Neuron (in vitro differentiated cells): ENCODE data around the gene EEF1AKMT3.

ENCODE experiments used
- H2AFZ ChIP-seq: one replicate; pipeline ENCODE4 v1.6.1; 2013; ENCODE audit warnings: low read depth, mild to moderate bottlenecking, inconsistent platforms, low read length, moderate library complexity
- H3K27me3 ChIP-seq: one replicate; pipeline ENCODE4 v1.6.1; 2013; ENCODE audit warnings: low read length; ENCODE audit not compliant: insufficient read depth
- H3K36me3 ChIP-seq: one replicate; pipeline ENCODE4 v1.6.1; 2013; ENCODE audit warnings: low read length; ENCODE audit not compliant: insufficient read depth
- H3K4me1 ChIP-seq: one replicate; pipeline ENCODE4 v1.6.1; 2013; ENCODE audit warnings: low read length; ENCODE audit not compliant: insufficient read depth
- H3K4me3 ChIP-seq: 2 replicates; pipeline ENCODE4 v1.5.1; 2013; ENCODE audit warnings: mild to moderate bottlenecking, low read length, moderate library complexity
- H3K9me3 ChIP-seq: one replicate; pipeline ENCODE4 v1.6.1; 2013; ENCODE audit warnings: low read length

Gene EEF1AKMT3

DNA sequence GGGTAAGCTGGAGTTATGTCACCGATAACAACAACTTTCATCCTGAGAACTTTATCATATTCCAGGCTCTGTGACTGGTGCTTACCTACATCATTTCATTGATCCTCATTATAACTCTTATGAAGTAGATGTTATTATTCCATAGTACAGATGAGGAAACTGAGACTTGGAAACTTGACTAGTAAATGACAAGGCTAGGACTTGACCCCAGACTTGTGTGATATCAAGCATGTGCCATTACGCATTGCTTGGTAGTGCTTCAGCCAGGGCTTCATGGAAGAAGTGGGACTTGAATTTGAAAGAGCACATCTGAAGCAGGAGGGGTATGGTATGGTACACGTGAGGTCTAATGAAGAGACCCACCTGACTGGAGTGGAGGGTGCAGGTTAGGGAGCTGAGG, 34.3 kb downstream of the EEF1AKMT3 start:
- Histone ChIP-seq H3K27me3 (no peaks in the 10 kb centered on the region), H3K4me3 (no peak overlapping the region), H2AFZ (no peak overlapping the region), H3K4me1 (no peaks in the 10 kb centered on the region), H3K9me3 (no peaks in the 10 kb centered on the region), H3K36me3 (peaks cover 47% of the 10 kb centered on the region)

DNA sequence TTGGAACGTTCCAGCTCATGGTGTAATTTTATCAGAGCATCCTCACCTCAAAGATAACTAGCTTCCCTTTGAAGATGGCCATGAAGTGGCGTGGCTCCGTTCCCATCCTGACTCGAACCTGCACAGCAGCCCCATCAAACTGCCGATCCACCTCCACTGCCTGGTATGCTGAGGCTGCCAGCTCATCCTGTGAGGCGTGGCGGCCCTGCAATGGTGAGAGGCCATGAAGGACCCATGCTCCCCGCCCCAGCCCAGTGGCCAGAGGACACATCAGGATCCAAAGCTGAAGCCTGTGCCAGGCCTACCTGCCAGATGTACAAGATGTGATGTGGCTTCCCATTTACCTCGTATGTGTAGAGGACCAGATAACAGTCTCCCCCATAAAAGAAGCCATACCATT, 34.9 kb downstream of the EEF1AKMT3 start:
- Histone ChIP-seq H3K27me3 (no peaks in the 10 kb centered on the region), H3K9me3 (no peaks in the 10 kb centered on the region), H3K36me3 (peaks cover 41% of the 10 kb centered on the region), H3K4me3 (no peak overlapping the region), H3K4me1 (no peaks in the 10 kb centered on the region), H2AFZ (no peak overlapping the region)

DNA sequence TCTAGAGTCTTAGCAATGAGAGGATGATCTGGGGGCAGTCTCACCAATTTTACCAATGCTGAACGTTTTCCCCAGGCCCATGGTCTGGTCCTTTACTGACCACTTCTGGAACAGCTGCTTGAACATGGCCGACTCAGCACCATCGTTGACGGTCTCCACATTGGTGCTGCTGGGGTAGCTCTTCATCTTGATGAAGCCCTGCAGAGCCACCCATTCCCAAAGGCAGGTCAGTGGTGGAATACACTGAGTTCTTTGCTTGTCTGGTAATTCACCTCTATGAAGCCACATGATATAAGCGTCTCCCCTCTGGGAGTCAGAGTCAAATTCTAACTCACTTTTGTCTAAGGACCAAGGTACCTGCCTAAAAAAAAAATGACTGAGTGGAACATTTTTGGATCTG, 35.9 kb downstream of the EEF1AKMT3 start:
- Histone ChIP-seq H3K36me3 (peaks cover 43% of the 10 kb centered on the region), H3K4me1 (no peaks in the 10 kb centered on the region), H3K4me3 (no peak overlapping the region), H3K9me3 (no peaks in the 10 kb centered on the region), H2AFZ (no peak overlapping the region), H3K27me3 (no peaks in the 10 kb centered on the region)

DNA sequence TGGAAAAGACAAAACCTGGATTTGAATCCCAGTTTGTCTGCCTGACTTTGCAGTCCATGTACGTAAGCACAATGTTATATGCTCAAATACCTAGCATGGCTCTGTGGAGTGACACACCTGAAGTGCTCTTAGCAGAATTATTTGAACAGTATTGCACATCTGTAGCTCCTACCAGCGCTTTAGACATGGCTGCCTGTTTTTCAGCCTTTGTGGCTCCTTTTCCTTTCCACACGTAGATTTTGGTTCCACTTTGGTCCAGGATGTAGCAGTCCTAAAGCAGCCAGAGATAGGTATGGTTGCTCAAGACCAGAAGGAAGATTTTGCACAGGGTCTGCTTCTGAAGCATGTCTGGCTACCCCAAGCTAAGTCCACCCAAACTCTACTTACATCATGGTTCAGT, 37.0 kb downstream of the EEF1AKMT3 start:
- Histone ChIP-seq H3K4me1 (no peaks in the 10 kb centered on the region), H3K4me3 (no peak overlapping the region), H2AFZ (no peak overlapping the region), H3K36me3 (peaks cover 39% of the 10 kb centered on the region), H3K9me3 (no peaks in the 10 kb centered on the region), H3K27me3 (no peaks in the 10 kb centered on the region)

DNA sequence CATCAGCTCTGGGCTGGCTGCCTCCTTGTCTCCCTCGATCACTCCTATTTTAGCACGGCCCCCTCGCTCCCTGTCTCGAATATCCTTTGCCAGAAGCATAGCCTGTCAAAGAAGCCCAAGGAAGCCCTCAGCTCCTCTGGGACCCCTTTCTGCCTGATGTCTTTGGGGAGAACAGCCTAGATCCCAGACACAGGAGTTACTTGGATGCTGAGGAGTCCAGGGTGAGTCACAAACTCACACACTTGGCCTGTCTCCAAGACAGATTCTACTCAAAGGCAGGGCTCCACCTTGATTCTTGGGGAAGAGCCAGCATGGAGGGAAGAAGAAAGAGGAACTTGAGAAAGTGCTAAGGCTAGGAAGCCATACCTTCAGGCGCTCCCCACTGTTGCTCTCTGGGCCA, 38.0 kb downstream of the EEF1AKMT3 start:
- H2AFZ ChIP-seq = no peak overlapping the region
- H3K9me3 ChIP-seq = no peaks in the 10 kb centered on the region
- H3K27me3 ChIP-seq = no peaks in the 10 kb centered on the region
- H3K4me3 ChIP-seq = no peak overlapping the region
- H3K36me3 ChIP-seq = peaks cover 39% of the 10 kb centered on the region
- no peaks in the 10 kb centered on the region for H3K4me1 ChIP-seq

DNA sequence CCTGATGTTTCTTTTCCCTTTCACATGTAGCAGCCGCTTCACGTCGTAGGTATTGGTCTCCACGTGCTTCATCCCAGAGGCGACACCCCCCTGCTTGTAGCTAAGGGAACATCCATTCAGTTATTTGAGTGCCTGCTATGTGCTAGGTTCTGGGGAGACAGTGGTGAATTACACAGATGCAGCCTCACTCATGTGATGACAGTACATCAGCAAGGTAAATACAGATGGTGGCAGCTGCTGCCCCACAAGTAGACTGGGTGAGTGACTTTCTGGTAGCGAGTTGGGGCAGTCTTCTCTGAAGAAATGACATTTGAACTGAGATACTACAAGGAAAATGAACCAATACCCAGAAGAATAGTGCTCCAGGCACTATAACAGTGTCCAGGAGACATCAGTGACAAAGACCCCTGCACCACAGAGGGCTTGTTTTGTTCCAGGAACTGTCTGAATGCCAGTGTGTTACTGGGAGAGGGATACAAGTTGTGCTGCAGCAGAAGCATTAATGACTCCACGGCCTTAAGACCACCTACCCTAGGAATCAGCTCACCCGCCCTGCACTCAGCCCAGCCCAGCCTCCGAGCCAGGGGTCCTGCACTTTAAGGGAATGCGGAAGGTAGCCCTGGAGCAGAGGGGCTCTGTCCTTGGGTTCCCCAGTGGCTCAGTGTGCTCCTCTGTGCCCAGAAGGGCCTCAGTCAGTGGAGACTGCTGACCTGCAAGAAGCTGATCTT, 38.8 kb downstream of the EEF1AKMT3 start:
- H3K4me1 ChIP-seq = no peaks in the 10 kb centered on the region
- H3K36me3 ChIP-seq = peaks cover 39% of the 10 kb centered on the region
- no peak overlapping the region for H3K4me3 ChIP-seq
- no peak overlapping the region for H2AFZ ChIP-seq
- no peaks in the 10 kb centered on the region for H3K27me3 ChIP-seq
- H3K9me3 ChIP-seq = no peaks in the 10 kb centered on the region

DNA sequence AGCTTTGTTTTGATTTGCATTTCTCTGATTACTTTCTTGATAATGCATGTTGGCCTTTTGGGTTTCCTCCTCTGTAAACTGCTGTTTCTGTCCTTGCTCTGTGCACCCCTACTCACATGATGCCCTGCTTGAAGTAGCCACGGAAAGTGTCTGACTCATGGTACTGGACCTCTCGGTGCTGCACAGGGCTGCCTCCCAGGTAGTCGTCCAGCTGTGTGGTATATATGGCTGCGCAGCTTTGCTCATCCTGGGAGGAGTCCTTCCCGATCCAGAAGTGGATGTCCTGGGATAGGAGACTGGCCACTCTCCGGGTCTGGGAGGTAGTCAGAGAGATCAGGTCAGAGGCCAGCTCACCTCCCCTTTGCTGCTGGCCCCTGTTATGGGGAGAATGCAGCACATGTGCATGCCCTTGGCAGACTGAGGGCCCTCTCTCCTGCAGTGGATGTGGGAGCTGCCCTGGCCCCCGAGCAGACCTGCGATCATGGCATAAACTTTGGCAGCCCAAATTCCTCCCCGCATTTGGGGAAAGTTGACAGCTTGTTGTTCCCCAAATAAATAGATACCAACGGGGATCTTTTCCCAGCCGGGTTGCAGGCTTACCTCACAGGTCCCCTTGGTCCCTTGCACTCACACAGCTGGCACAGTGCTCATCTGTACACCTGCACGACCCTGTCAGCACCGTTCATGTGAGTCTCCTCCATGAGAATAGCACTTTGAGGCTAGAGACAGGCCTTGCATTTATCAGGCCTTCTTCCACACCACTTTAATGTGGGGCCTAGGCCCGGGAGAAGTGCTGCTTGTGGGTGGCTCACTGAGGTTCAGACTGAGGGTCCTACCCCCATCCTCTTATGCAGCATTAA, 40.9 kb downstream of the EEF1AKMT3 start:
- H3K36me3 ChIP-seq = peaks cover 26% of the 10 kb centered on the region

DNA sequence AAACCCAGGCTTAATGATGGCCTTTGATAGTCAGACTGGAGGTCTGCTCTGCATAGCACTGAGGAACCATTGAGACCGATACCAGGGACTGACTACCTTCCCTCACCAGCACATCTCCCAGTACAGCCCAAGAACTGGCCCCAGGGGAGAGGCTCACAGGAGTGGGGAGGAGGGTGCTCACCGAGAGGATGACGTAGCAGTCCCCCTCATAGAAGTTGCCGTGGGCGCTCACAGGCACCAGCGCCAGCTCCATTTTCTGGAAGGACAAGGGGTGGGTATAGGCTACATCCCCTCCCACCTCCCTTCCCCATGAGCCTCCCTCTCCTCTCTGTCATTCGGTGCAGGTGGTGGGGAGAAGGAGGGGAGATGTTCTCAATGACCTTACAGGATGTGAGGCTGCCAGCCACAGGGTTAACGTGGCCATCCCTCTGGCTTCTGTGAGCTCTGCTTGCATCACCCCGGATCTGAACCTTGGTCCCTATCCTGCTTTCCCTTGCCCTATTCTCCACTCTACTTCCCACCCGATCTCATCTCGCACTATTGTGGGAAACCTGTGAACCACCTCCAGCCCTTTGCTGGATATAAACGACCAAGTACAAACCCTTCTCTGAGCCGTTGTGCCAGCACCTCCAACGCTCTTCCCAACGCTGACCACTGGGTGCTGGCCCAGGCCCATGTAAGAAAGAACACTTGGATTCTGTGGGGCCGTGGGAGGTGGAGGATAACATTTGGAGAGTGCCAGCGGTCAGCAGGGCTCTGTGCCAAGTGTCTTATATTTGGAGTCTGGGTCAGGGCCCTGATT, 41.8 kb downstream of the EEF1AKMT3 start:
- peaks cover 18% of the 10 kb centered on the region for H3K36me3 ChIP-seq
- no peaks in the 10 kb centered on the region for H3K27me3 ChIP-seq
- H3K4me1 ChIP-seq = no peaks in the 10 kb centered on the region
- no peaks in the 10 kb centered on the region for H3K9me3 ChIP-seq
- no peak overlapping the region for H3K4me3 ChIP-seq
- no peak overlapping the region for H2AFZ ChIP-seq

More for the DNA sequence above, 40.9 kb downstream of the EEF1AKMT3 start:
- Histone ChIP-seq H3K27me3 (no peaks in the 10 kb centered on the region), H3K4me1 (no peaks in the 10 kb centered on the region), H3K9me3 (no peaks in the 10 kb centered on the region), H2AFZ (no peak overlapping the region), H3K4me3 (no peak overlapping the region)

DNA sequence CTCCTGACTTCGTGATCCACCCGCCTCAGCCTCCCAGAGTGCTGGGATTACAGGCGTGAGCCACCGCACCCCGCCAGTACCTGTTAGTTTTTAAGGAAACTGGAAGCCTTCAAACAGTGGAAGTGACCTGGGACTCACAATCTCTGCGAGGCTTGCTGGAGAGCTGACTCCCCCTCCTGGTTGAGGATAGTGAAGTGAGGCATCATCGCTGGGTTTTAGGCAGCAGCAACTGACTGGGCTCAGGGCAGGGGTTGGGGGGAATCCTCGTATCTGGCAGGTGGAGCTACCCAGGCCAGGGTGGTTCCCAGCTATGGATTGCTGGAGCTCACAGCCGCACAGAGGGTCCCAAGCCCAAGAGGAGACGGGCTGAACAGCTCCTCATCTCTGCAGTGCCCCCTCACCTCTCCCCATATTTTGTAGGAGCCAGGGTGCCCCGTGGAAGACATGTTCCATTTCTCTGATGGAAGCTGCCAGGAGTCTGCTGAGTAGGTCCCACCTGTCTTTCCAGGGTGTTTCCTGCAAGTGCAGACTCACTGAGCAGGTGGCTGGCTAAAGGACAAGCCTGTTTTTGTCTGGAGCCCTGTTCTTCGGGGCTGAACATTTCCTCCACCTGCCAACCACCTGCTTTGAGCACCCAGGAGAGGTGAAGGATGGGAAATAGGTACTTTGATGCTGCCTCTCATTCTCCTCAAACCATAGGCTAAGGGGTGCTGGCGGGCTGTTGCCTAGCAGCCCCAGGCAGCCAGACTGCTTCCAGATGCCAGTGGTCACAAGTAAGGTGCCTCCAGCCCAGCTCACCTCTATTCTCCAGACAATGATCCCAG, 43.0 kb downstream of the EEF1AKMT3 start:
- Histone ChIP-seq H3K4me1 (no peaks in the 10 kb centered on the region), H3K27me3 (no peaks in the 10 kb centered on the region), H2AFZ (no peak overlapping the region), H3K36me3 (peaks cover 20% of the 10 kb centered on the region), H3K9me3 (no peaks in the 10 kb centered on the region), H3K4me3 (no peak overlapping the region)

DNA sequence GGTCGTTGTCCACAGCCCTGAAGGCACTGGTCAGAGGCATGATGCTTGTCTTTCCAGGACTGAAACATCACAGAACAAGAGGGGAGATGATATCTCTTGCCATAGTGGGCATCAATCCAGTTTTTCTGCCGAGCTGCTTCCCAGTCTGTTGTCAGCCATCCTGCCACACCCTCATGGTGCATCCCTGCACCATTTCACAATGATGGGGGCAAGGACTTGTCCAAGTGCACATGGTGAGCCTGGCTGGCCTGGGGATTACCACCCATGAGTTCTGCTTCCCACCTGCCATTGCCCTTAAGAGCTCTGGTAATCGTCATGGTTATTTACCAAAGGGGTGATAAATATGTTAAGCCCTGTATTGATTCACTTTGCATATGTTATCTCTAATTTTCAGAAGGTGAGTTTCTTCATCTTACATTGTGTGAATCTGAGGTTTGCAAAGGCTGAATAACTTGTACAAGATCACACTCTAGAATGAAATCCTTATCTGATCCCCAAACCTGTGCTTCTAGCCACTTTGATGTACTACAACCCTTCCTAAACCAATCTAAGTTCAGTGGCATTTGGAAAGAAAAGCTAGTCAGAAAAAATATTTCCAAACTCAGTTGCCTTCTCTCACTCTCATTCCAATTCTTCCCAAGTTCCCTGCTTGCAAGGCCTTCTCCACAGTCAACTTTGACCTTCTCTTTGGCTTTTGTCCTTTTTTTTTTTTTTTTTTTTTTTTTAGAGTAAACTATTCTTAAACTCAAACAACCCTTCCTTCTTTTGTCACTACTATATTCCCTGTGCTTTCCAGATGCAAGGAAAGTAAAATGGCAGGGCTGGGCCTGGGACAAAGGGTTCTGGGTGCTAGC, 43.8 kb downstream of the EEF1AKMT3 start:
- H2AFZ ChIP-seq = no peak overlapping the region
- H3K27me3 ChIP-seq = no peaks in the 10 kb centered on the region
- no peaks in the 10 kb centered on the region for H3K9me3 ChIP-seq
- no peaks in the 10 kb centered on the region for H3K4me1 ChIP-seq
- H3K4me3 ChIP-seq = no peak overlapping the region
- H3K36me3 ChIP-seq = peaks cover 24% of the 10 kb centered on the region

DNA sequence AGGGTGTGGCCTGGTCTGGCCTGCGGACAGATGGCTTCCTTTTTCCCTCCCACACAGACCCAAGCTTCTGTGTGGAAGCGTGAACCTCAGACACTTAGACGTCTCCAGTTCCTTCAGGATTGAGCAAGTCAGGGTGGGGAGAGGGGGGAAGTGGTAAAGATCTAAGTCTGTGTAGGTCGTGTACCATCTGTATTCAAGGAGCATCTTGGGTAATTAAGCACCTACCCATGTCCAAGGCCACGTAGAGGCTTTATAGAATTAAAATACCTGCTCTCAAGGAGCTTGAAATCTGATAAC, 44.4 kb downstream of the EEF1AKMT3 start:
- Histone ChIP-seq H3K4me3 (no peak overlapping the region), H3K27me3 (no peaks in the 10 kb centered on the region), H3K9me3 (no peaks in the 10 kb centered on the region), H2AFZ (no peak overlapping the region), H3K36me3 (peaks cover 30% of the 10 kb centered on the region), H3K4me1 (no peaks in the 10 kb centered on the region)
